Testis (tissue), 5 donors: Measurements from ENCODE around the gene SULT6B1. TPM values are rescaled to one million over a fixed set of nuclear protein-coding genes. Genes with fewer than 3 reads are reported as not detected.

Experiments
- DNase-seq: peaks from one replicate; pipeline ENCODE4 v3.0.0-alpha.2; 2019
- H3K27ac ChIP-seq, 2 donors: fragments of 200-600 bp; sonication (generic); one replicate each; pipeline ENCODE4 v1.5.1; 2019
- H3K27me3 ChIP-seq: fragments of 200-600 bp; sonication (generic); one replicate; pipeline ENCODE4 v1.5.1; 2019
- H3K36me3 ChIP-seq: fragments of 200-600 bp; sonication (generic); one replicate; pipeline ENCODE4 v1.5.1; 2017; ENCODE audit warnings: low read depth; ENCODE audit errors: missing control alignments
- H3K4me1 ChIP-seq: fragments of 200-600 bp; sonication (generic); one replicate; pipeline ENCODE4 v1.5.1; 2019
- H3K4me3 ChIP-seq, 2 donors: fragments of 200-600 bp; sonication (generic); one replicate each; pipeline ENCODE4 v1.5.1; 2017 to 2019
- H3K9me3 ChIP-seq: fragments of 200-600 bp; sonication (generic); one replicate; pipeline ENCODE4 v1.5.1; 2017
- POLR2A ChIP-seq: fragments of 450-650 bp; IDR thresholded peaks from one replicate; pipeline ENCODE4 v1.6.1; 2017; ENCODE audit warnings: antibody characterized with exemption, mild to moderate bottlenecking, moderate library complexity
- WGBS, 2 donors: methylation state at CpG; one replicate each; pipeline ENCODE4 v1.1.5; 2018; 5-methylcytosine and 5-hydroxymethylcytosine counted together
- intact Hi-C: fragments of 100-400 bp; cut with DNase I; formaldehyde crosslinking; loops from one replicate; pipeline ENCODE4 v1.15.1; 2023; ENCODE audit warnings: low total_unique reads
- long read RNA-seq, 2 donors: transcript quantifications; one replicate each; lab custom pipeline, GENCODE V29; 2026
- polyA plus RNA-seq: library from polyadenylated mRNA; stranded (reverse); fragments of 350-450 nt; fragmentation: Illumina TruSeq; extraction: RNeasy Lipid Tissue Mini Kit (QIAGEN cat#74804); gene quantifications from one replicate; pipeline ENCODE4 v1.2.3, GENCODE V29; 2014; ENCODE audit warnings: low read depth, low replicate concordance; ENCODE audit not compliant: insufficient read depth
- total RNA-seq, 2 donors: library from RNA; depleted of rRNA; stranded (reverse); fragments of >200 nt; gene quantifications; one replicate each; pipeline ENCODE4 v1.2.3, GENCODE V29; 2016
- TF ChIP-seq, protein P1 (sequence below), 3 experiments: fragments of 450-650 bp in 2 of 3; fragments of 200-600 bp in 1 of 3; sonication (generic) in 1 of 3; IDR thresholded peaks; one replicate each; pipeline ENCODE4 v1.5.1; 2016 to 2019; ENCODE audit warnings: antibody characterized with exemption in 3 of 3, mild to moderate bottlenecking in 2 of 3, moderate library complexity in 1 of 3

Gene SULT6B1, protein sequence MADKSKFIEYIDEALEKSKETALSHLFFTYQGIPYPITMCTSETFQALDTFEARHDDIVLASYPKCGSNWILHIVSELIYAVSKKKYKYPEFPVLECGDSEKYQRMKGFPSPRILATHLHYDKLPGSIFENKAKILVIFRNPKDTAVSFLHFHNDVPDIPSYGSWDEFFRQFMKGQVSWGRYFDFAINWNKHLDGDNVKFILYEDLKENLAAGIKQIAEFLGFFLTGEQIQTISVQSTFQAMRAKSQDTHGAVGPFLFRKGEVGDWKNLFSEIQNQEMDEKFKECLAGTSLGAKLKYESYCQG
- total RNA-seq (1 to 10 TPM in 1 of 2 donors, under 1 TPM in 1; 0.31 to 3.8 TPM), polyA plus RNA-seq (1.7 TPM)
- long read RNA-seq, donor 1, result 0 reads
- long read RNA-seq, donor 2, result 0 reads

DNA sequence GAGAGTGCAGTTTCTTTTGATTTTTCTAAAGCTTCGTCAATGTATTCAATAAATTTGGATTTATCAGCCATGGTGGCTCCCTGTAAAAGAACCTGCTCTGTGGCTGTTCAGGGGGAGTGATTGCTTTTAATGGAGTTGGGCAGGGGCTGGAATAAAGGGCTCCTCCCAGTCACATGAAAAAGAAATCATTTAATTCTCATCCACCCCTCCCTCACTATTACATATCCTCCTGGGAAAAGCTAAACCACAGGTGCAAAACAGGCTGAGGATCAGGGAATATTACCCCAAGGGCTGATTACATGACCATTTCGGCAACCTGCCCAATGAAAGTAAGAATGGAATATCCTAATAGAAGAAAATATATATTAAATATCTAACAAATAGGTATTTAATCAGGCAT lies at the start of gene SULT6B1:
SULT6B1 (minus strand) TSS at position 101 of the 400 bp plus-strand sequence; CDS start at position 71, 30 bp downstream.
- no peak within 1 kb of the TSS for H3K4me3 ChIP-seq
- intact Hi-C loops, result no loop called here
- H3K27ac ChIP-seq, result peak within 1 kb of the TSS; percentile 50 to 75
- TF ChIP-seq, protein P1, sequence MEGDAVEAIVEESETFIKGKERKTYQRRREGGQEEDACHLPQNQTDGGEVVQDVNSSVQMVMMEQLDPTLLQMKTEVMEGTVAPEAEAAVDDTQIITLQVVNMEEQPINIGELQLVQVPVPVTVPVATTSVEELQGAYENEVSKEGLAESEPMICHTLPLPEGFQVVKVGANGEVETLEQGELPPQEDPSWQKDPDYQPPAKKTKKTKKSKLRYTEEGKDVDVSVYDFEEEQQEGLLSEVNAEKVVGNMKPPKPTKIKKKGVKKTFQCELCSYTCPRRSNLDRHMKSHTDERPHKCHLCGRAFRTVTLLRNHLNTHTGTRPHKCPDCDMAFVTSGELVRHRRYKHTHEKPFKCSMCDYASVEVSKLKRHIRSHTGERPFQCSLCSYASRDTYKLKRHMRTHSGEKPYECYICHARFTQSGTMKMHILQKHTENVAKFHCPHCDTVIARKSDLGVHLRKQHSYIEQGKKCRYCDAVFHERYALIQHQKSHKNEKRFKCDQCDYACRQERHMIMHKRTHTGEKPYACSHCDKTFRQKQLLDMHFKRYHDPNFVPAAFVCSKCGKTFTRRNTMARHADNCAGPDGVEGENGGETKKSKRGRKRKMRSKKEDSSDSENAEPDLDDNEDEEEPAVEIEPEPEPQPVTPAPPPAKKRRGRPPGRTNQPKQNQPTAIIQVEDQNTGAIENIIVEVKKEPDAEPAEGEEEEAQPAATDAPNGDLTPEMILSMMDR (IDR thresholded peaks at IDR 0.05), result no peak
- no peak for TF ChIP-seq POLR2A
- DNase-seq, result no peak
- H3K4me1 ChIP-seq, result no peaks in the 10 kb centered on the region
- no peaks in the 10 kb centered on the region for H3K27me3 ChIP-seq
- no peaks in the 10 kb centered on the region for H3K36me3 ChIP-seq
- no peaks in the 10 kb centered on the region for H3K9me3 ChIP-seq
- 96 to 98% methylated on average over 2 of the region's 2 CpGs for WGBS, 2 donors

DNA sequence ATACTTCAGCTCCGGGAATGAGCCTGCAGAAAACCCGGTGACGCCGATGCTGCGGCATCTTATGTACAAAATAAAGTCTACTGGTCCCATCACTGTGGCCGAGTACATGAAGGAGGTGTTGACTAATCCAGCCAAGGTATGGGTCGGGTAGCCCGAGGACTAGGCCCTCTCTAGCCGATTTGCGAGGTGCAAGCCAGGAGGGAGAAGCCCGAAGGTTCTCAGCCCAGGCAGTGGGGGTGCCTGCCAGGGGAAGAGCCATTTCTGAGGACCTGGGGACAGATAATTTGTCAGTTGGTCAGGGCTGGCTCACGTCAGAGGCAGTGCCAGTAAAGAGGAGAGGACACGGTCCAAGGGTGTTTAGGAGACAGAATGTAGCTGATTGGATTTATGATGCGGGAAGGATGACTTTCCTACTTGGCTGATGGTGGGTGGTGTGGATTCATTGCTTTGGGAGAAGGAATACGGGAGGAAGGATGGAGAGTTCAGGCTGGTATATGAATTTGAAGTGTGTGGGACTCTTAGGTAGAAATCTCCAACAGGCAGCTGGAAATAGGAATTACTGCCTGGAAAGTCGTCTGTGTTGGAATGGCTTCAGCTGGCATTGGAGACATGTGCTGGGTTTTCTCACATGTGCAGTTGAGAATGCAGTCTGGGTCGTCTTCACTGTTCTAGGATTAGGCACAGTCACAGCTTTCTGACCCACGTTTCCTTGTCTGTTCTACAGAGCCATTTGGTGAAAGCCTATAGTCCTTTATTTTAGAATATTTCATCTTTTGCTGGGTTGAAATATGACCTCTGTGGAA lies 43.9 kb upstream of the SULT6B1 start:
- Histone ChIP-seq H3K36me3 (no peaks in the 10 kb centered on the region), H3K4me3 (peak overlapping the region; percentile 84 to 93), H3K4me1 (peaks cover 14% of the 10 kb centered on the region), H3K9me3 (no peaks in the 10 kb centered on the region), H3K27ac (peak overlapping the region; percentile 79 to 95), H3K27me3 (no peaks in the 10 kb centered on the region)
- WGBS, 2 donors, result 5 to 9% methylated on average over 18 of the region's 18 CpGs
- DNase-seq, result no peak
- TF ChIP-seq POLR2A, result no peak
- TF ChIP-seq, protein P1 (IDR thresholded peaks at IDR 0.05), result no peak
- intact Hi-C loops, result no loop called here

DNA sequence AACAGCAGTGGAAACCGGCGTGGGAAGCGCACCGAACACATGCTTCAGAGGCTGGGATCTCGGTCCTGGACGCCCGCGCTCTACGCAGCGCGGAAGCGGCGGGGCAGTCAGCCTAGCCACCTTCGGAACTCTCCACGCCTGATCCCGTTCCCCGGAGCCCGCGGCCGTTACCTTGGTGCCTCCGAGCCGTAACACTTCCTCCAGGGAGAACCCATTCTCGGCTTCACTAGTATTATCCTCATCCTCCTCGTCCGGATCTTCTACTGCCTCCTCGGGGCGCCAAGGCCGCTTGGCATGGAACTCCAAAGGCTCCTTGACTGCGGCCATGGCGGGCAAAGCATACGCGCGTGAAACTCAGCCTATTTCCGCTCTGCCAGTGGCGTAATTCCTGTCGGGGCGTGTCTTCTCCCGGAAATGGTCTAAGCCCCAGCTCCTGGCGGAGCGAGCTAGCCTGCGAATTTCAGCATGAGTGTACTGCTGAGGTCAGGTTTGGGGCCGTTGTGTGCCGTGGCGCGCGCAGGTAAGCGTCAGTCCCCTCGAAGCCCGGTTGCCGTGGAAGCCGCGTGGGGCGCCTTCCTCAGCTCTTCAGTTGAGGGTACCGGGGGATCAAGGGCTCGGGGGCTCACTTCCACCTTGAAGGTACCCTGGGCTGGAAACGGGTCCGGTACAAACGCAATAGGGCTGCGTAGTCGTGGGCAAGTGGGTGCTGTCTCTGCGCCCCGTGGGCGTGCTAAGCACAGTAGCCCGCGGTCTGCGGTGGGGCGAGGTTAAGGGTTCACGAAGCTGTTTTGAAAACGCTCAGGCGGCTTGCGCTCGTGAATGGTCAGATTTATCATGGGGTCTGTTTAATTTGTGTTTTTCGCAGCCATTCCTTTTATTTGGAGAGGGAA lies 43.0 kb upstream of the SULT6B1 start, which contains the start of the genes CEBPZ and NDUFAF7:
CEBPZ (minus strand) TSS at position 356 of the 890 bp plus-strand sequence; CDS start at position 327, 29 bp downstream.
NDUFAF7 (plus strand) TSS at position 418 of the 890 bp plus-strand sequence; CDS start at position 466, 48 bp downstream.
- TF ChIP-seq POLR2A, result no peak
- TF ChIP-seq, protein P1 (IDR thresholded peaks at IDR 0.05), result no peak
- H3K4me1 ChIP-seq, result peaks cover 14% of the 10 kb centered on the region
- DNase-seq, result peak; percentile 96
- H3K27ac ChIP-seq, result peak within 1 kb of the TSS; percentile 79 to 95
- no peaks in the 10 kb centered on the region for H3K9me3 ChIP-seq
- 0% methylated on average over 39 to 72 of the region's 73 CpGs for WGBS, 2 donors
- H3K4me3 ChIP-seq, result peak within 1 kb of the TSS; percentile 84 to 93
- intact Hi-C loops, result no loop called here
- no peaks in the 10 kb centered on the region for H3K27me3 ChIP-seq
- no peaks in the 10 kb centered on the region for H3K36me3 ChIP-seq

DNA sequence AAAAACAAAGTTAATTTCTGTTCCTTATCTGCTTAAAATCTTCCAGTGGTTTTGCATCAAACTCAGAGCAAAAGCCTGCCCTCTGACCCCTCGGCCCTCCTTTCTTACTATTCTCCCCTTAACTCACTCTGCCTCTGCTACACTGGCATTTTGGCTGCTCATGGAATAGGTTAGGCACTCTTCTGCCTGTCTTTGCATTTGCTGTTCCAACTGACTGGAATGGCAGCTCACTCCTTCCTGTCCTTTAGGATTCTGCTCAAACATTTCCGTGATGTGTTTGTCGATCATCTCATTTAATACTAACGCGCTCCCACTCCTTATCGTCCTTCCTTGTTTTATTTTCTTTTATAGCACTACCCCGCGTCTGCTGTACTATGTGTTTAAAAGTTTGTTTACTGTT lies 42.1 kb upstream of the SULT6B1 start:
- H3K4me1 ChIP-seq, result peaks cover 14% of the 10 kb centered on the region
- H3K4me3 ChIP-seq, result peak overlapping the region; percentile 84 to 93
- no peaks in the 10 kb centered on the region for H3K36me3 ChIP-seq
- peak overlapping the region in 1 of 2 donors; percentile 95 for H3K27ac ChIP-seq
- TF ChIP-seq, protein P1 (IDR thresholded peaks at IDR 0.05), result no peak
- TF ChIP-seq POLR2A, result no peak
- H3K9me3 ChIP-seq, result no peaks in the 10 kb centered on the region
- DNase-seq, result no peak
- intact Hi-C loops, result no loop called here
- WGBS, 2 donors, result 2% methylated on average over 8 of the region's 8 CpGs
- no peaks in the 10 kb centered on the region for H3K27me3 ChIP-seq
